Stomach (tissue), 4 donors: Measurements from ENCODE around the gene PLEKHA6.

Source experiments
- CTCF ChIP-seq, 7 experiments: fragments of 450-650 bp in 4 of 7; fragments of 200-600 bp in 3 of 7; sonication (generic) in 3 of 7; IDR thresholded peaks; one replicate each; pipeline ENCODE4 v1.5.1; 2016 to 2019; ENCODE audit warnings: antibody characterized with exemption in 7 of 7, control low read depth in 2 of 7, mild to moderate bottlenecking in 1 of 7
- EP300 ChIP-seq: sonication (generic); formaldehyde crosslinking; IDR thresholded peaks from one replicate; pipeline ENCODE4 v1.6.1; 2017; ENCODE audit warnings: antibody characterized with exemption
- POLR2AphosphoS5 ChIP-seq, 3 donors: sonication (generic); formaldehyde crosslinking; IDR thresholded peaks; one replicate each; pipeline ENCODE4 v1.6.1; 2016; ENCODE audit warnings: antibody characterized with exemption in 3 of 3

- TF ChIP-seq CTCF (IDR thresholded peaks at IDR 0.05) (no peak), EP300 (no peak), POLR2AphosphoS5 (IDR thresholded peaks at IDR 0.05) (no peak)
These were observed 45.4 kb downstream of the PLEKHA6 start for GRCh38 chr1:204314171-204314892.
